ENCODE results near the gene SLC6A20. TPM values are rescaled to one million over a fixed set of nuclear protein-coding genes. Genes with fewer than 3 reads are reported as not detected.

Gene SLC6A20
- polyA plus RNA-seq, 1 donor (not counting 4 experiments of a cell fraction or from before 2014, with no cell fraction given) = 0.34 TPM

DNA sequence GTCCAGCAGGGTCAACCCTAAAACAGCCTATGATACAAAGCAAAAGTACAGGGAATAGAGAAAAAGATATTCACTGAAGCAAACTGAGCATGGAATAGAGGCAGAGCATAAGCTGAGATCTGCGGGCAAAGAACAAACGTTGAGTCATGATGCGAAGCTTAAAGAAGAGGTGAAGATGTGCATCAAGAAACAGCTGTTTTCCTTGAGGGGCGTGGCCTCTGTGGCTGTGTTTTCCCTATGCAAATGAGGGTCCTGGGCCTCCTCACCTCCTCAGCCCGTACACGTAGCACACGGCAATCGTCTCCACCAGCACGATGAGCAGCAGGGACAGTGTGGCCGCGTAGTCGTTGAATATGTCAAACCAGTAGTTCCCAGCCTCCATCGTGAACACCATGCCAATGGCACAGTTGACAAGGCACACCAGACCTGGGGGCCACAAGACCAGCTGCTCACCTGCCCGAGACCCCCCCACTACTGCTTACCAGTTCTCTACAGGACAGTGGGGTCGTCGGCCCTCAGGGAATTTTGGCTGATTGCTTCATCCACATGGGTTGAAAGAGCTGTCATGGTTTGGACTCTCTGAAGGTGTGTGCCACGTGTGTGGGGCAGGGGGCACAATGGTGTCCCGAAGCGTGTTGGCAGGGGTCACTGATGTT, 33.6 kb downstream of the SLC6A20 start:
- Histone ChIP-seq H3K9ac (ENCODE audit: control insufficient read depth, extremely low read depth, insufficient read depth, low read length) (no peak overlapping the region), H3K27ac (ENCODE audit: control insufficient read depth, insufficient read depth, low read length) (no peak overlapping the region), H3K9me3 (ENCODE audit: control insufficient read depth, low read depth, low read length) (no peaks in the 10 kb centered on the region), H3K4me1 (ENCODE audit: control insufficient read depth, extremely low read depth, insufficient read depth, low read length) (no peaks in the 10 kb centered on the region), H3K27me3 (ENCODE audit: control insufficient read depth, extremely low read depth, insufficient read depth, low read length) (no peaks in the 10 kb centered on the region), H4K20me1 (ENCODE audit: control insufficient read depth, extremely low read depth, insufficient read depth, low read length) (no peaks in the 10 kb centered on the region), H2AFZ (ENCODE audit: control insufficient read depth, low read length) (no peak overlapping the region), H3K9me1 (ENCODE audit: control insufficient read depth, extremely low read depth, insufficient read depth, low read length) (no peaks in the 10 kb centered on the region), H3K36me3 (ENCODE audit: control insufficient read depth in 2 of 2, extremely low read depth in 1 of 2, insufficient read depth in 2 of 2, low read length in 2 of 2) (no peaks in the 10 kb centered on the region), H3K4me3 (ENCODE audit: control insufficient read depth in 2 of 3, extremely low read depth in 1 of 3, insufficient read depth in 2 of 3, low read depth in 1 of 3, low read length in 3 of 3) (no peak overlapping the region), H3K79me2 (ENCODE audit: control insufficient read depth, insufficient read depth, low read length) (no peaks in the 10 kb centered on the region), H3K4me2 (ENCODE audit: control insufficient read depth, extremely low read depth, insufficient read depth, low read depth, low read length) (no peak overlapping the region)
- DNase-seq (ENCODE audit: low read depth, low spot score) = no peak
- dilution Hi-C loops (cut with MboI; ENCODE audit: extremely low pct_ligation_motif_present, low sequenced_read_pairs) = no loop called here
- FAIRE-seq = no peak
- TF ChIP-seq EZH2 (IDR thresholded peaks at IDR 0.05; ENCODE audit: low read length) (no peak), CTCF (optimal IDR thresholded peaks at IDR 0.05 in 1 of 3, IDR thresholded peaks at IDR 0.05 in 1 of 3, conservative IDR thresholded peaks at IDR 0.05 in 1 of 3; ENCODE audit: extremely low read depth in 1 of 3, insufficient read depth in 2 of 3, low read length in 3 of 3) (no peak)

- dilution Hi-C loops (cut with MboI; ENCODE audit: extremely low pct_ligation_motif_present, low sequenced_read_pairs) = no loop called here
- Histone ChIP-seq H3K27me3 (ENCODE audit: control insufficient read depth, extremely low read depth, insufficient read depth, low read length) (no peaks in the 10 kb centered on the region), H4K20me1 (ENCODE audit: control insufficient read depth, extremely low read depth, insufficient read depth, low read length) (no peaks in the 10 kb centered on the region), H3K4me2 (ENCODE audit: control insufficient read depth, extremely low read depth, insufficient read depth, low read depth, low read length) (no peak overlapping the region), H2AFZ (ENCODE audit: control insufficient read depth, low read length) (no peak overlapping the region), H3K4me3 (ENCODE audit: control insufficient read depth in 2 of 3, extremely low read depth in 1 of 3, insufficient read depth in 2 of 3, low read depth in 1 of 3, low read length in 3 of 3) (no peak overlapping the region), H3K36me3 (ENCODE audit: control insufficient read depth in 2 of 2, extremely low read depth in 1 of 2, insufficient read depth in 2 of 2, low read length in 2 of 2) (no peaks in the 10 kb centered on the region), H3K4me1 (ENCODE audit: control insufficient read depth, extremely low read depth, insufficient read depth, low read length) (no peaks in the 10 kb centered on the region), H3K79me2 (ENCODE audit: control insufficient read depth, insufficient read depth, low read length) (no peaks in the 10 kb centered on the region), H3K9me1 (ENCODE audit: control insufficient read depth, extremely low read depth, insufficient read depth, low read length) (no peaks in the 10 kb centered on the region), H3K9ac (ENCODE audit: control insufficient read depth, extremely low read depth, insufficient read depth, low read length) (no peak overlapping the region), H3K9me3 (ENCODE audit: control insufficient read depth, low read depth, low read length) (no peaks in the 10 kb centered on the region), H3K27ac (ENCODE audit: control insufficient read depth, insufficient read depth, low read length) (no peak overlapping the region)
- DNase-seq (ENCODE audit: low read depth, low spot score) = no peak
- FAIRE-seq = no peak
- TF ChIP-seq EZH2 (IDR thresholded peaks at IDR 0.05; ENCODE audit: low read length) (no peak), CTCF (optimal IDR thresholded peaks at IDR 0.05 in 1 of 3, IDR thresholded peaks at IDR 0.05 in 1 of 3, conservative IDR thresholded peaks at IDR 0.05 in 1 of 3; ENCODE audit: extremely low read depth in 1 of 3, insufficient read depth in 2 of 3, low read length in 3 of 3) (no peak)
Observed at GRCh38 chr3:45761831-45762230, 34.5 kb downstream of the SLC6A20 start.

All from keratinocyte (primary cell).